ENCODE data around the gene GRID2.

GRID2 gene

DNA sequence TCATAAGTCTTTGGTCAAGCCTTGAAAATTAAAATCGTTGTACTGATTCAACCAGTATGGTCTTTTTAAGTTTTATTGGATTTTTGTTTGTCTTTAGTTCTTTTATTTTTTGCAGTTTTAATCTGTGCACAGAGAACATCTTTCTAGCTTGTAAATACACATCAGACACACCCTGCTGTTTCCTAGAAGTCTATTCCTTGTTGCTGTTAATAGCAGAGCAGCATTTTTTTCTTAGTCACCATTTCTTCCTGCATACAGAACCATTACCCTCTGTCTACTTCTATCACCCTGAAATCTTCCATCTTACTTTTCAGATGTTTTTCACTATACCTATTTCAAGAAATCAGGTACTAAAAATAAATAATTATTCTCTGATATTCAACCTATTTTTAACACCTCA is 375.4 kb downstream of the GRID2 start:
- no peak for DNase-seq (ENCODE audit: low read depth, low spot score)

DNA sequence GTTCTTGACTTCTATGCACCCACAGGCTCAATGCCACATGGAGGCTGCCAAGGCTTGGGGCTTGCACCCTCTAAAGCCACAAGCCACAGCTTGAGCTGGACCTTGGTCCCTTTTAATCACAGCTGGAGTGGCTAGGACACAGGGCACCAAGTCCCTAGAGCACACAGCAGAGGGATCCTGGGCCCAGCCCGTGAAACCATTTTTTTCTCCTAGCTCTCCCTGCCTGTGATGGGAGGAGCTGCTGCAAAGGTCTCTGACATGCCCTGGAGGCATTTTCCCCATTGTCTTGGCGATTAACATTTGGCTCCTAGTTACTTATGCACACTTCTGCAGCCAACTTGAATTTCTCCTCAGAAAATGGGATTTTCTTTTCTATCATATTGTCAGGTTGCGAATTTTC is 410.9 kb downstream of the GRID2 start:
- DNase-seq (ENCODE audit: low read depth, low spot score) = peak; percentile 11

GRCh38 chr4:92733231-92733630 is 429.5 kb downstream of the GRID2 start:
- DNase-seq (ENCODE audit: low read depth, low spot score) = no peak

- no peak for DNase-seq (ENCODE audit: low read depth, low spot score)
Measured at GRCh38 chr4:92735025-92735665, 431.4 kb downstream of the GRID2 start.

DNA sequence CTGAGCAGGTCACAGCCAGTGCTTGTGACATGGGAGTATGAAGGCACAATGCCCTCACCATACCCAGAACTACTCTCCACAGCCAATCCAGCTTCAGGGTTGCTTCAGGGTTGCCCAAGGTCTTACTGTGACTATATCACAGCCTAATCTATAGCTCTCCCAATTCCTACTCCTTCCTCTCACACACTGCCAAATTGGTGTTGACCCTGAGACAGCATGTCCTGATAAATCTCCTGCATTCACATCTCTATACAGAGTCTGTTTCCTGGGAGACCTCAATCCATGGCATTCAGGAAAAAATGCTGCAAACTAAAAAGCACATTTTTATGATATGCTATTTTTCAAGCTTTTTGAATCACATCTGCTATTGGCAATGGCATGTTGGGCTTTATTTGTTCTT is 456.7 kb downstream of the GRID2 start:
- DNase-seq (ENCODE audit: low read depth, low spot score) = no peak

- DNase-seq (ENCODE audit: low read depth, low spot score) = no peak
Measured at GRCh38 chr4:92776080-92776479, 472.3 kb downstream of the GRID2 start.

DNA sequence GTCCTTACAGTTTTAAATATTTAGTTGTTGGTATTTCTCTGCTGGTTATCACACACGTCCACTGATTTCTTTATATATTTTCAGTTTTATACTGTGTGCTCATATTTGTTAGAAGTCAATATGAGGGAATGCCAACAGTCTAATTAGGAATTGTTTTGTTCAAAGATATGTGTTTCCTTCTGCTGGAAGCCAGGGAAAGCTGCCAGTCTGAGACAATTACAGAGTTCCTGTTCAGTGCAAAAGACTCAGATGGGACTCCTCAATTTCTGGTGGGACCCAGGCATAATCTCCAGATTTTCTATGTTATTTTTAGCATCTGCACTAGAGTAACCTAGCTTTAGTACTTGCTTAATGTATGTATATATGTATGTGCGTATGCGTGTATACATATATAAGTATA is 486.0 kb downstream of the GRID2 start:
- no peak for DNase-seq (ENCODE audit: low read depth, low spot score)

- no peak for DNase-seq (ENCODE audit: low read depth, low spot score)
Measured at GRCh38 chr4:92791871-92792440, 488.2 kb downstream of the GRID2 start.

GRCh38 chr4:92809381-92809780 is 505.6 kb downstream of the GRID2 start:
- no peak for DNase-seq (ENCODE audit: low read depth, low spot score)

GRCh38 chr4:92812652-92813051 is 508.9 kb downstream of the GRID2 start:
- no peak for DNase-seq (ENCODE audit: low read depth, low spot score)

DNA sequence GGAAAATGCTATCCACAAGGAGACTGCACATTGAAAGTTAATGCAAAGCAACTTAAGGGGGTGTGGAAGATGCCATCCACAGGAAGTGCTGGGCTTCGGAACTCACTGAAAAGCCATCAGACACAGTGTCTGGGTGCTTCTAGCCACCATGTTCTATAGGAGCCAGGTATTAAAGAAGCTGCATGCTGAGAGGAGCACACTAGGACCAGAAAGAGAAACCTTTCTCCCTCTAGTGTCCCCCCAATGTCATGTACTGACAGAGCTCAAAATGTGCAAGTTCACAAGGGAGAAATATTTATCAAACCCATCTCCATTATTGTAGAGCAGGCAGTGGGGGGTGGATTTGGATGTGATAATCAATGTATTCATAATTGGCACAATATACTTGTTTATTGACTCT is 510.9 kb downstream of the GRID2 start:
- no peak for DNase-seq (ENCODE audit: low read depth, low spot score)

DNA sequence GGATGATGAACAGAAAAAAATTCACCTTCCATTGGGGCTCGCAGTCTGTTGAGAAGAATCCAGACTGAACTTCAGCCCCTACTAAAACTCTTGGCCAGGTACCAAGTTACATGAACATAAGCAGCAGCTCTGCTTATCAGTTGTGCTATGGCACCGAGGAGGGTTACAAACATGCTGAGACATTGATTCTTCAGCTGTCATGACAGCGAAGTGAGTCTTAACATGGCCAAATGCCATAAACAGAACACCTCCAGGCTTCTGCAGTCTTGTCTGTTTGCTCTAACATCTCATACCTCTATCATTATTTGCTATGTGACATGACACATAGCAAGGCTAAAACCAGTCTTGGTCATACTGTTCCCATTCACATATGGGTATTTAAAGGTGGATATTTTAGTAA is 521.5 kb downstream of the GRID2 start:
- no peak for DNase-seq (ENCODE audit: low read depth, low spot score)

DNA sequence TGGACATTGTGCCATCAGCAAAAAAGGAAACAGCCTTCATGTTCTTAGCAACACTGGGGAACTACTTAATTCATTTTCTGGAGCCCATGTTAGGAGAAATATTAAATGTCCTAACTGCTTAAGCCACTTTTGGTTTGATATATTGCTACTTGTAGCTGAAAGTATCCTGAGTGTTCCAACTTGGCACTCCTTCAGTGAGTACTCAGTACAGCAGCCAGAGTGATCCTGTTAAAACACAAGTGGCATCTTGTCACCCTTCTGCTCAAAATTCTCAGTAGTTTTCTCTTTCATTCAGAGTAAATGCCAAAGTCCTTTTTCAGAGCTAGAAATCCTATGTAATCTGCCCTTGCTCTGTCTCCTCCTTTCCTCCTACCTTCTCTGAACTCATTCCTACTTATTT is 522.0 kb downstream of the GRID2 start:
- DNase-seq (ENCODE audit: low read depth, low spot score) = no peak

- no peak for DNase-seq (ENCODE audit: low read depth, low spot score)
Measured at GRCh38 chr4:92830771-92831170, 527.0 kb downstream of the GRID2 start.

DNA sequence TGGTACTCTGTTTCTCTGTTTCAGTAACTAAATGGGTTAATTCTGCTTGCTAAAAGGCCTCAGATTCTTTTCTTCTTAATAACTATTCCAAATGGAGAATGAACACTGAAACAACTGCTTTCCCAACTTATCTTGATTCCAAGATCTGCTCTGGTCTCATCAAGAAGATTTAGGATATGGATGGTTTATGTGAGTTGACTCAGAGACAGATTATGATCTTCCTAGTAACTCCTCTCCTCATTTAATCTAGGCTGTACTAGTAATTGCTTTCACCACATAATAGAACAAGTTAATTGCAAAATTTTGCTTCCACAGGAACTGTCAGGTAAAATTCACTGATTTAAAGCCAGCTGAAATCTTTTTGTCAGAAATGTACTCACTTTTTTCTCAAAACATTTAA is 537.1 kb downstream of the GRID2 start:
- no peak for DNase-seq (ENCODE audit: low read depth, low spot score)

GRCh38 chr4:92843784-92844183 is 540.0 kb downstream of the GRID2 start:
- DNase-seq (ENCODE audit: low read depth, low spot score) = no peak

DNA sequence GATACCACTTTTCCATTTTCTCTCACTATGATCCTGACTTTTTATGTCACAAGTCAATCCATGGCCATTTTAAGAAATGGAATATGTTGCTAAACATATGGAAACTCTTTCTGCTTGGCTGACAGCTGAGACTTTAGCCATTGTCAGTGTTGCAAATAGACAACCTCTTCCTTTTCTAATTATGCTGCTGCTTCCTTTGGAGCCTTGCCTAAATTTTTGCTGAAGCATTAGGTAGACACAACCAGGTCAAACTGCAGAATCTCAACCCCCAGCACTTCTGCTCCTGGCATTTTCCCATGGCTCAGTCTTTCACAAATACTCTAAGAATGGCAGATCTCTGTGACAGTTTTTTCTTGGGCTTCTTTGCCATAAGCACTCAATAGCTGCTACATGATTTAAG is 543.3 kb downstream of the GRID2 start:
- no peak for DNase-seq (ENCODE audit: low read depth, low spot score)

DNA sequence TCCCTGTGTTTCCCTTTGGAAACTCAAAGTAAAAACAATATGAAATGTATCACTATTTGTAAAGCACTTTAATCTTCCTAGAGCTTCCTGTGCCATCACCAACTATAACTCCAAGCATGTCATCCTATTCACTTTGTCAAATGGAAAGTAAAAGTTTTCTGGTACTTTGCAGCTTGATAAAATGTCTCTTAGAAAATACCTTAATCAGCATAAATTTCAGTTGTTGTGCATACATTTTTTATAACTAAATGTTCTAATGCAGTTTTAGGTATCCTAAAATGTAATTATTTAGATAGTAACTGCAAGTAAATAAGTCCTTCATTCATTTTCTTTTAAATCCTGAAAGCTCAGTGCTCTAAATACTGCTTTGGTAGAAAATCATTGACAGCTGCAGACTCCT is 558.7 kb downstream of the GRID2 start:
- no peak for DNase-seq (ENCODE audit: low read depth, low spot score)

DNA sequence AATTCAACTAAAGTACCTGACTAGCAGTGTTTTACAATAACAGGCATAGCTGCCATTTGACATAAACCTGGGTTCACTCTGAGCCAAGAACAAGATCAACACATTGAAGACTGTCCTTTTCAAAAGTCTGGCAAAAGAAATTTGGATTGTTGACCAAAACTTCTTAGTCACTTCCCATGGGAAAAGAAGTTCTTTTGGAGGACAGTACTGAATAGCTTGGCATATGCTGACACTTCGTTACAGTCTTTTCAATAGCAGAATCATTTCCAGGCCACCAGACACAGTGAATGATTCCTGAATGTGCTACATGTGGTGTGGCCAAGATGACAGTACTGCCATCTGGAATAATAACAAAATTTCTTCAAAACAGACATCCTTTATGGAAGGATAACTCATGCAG is 560.3 kb downstream of the GRID2 start:
- no peak for DNase-seq (ENCODE audit: low read depth, low spot score)

DNA sequence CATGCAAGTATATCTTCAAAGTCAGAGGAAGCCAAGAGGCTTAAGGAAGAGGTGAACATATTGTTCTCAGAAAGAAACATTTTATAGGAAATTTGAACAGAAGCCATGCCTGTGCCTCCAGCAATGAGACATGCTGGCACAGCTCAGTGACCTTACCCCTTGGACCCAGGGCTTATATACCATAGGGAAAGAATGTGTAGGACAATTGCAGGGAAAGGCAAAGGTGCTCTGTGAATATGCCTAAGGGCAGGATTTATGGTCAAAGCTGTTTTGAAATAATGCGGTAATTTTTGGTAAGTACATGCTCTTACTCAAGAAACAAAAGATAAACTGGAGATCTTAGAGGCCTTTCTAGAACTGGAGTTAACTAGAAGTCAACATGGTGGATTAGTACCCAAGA is 568.8 kb downstream of the GRID2 start:
- DNase-seq (ENCODE audit: low read depth, low spot score) = no peak

DNA sequence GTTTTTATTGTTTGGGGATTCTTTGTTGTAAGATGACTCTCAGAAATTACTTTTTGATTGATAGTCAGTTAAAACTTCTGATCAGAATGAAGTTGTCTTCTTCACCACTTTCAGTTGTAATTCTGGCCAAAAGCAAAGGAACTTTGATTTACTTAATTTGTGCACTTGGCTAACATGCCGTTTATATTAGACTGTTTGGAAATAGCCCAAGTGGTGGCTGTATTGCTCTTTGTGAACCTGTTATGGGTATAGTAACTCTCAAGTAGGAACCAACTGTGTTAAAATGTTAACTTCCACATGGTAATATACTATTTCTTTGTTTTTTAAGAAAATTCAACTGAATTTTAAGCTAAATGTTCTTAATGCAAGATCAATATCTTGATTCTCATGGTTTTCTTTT is 581.9 kb downstream of the GRID2 start:
- no peak for DNase-seq (ENCODE audit: low read depth, low spot score)

DNA sequence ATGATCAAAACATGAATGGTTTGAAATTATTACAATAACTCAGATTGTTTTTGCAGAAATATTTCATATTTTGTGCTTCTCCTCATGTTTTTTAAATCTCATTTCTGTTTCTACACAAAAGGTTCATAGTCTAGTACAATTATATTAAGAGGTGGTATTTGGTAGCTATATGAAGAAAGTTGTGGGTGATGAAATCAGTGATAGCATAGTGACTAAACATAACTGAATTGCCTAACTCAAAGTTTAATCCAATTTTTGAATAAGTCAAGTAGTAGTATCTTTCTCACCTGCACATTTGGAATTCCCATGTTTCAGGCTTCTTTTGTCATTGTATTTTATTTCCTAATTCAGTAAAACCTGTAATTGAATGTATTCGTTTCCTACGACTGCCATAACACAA is 648.7 kb downstream of the GRID2 start:
- DNase-seq (ENCODE audit: low read depth, low spot score) = no peak

DNA sequence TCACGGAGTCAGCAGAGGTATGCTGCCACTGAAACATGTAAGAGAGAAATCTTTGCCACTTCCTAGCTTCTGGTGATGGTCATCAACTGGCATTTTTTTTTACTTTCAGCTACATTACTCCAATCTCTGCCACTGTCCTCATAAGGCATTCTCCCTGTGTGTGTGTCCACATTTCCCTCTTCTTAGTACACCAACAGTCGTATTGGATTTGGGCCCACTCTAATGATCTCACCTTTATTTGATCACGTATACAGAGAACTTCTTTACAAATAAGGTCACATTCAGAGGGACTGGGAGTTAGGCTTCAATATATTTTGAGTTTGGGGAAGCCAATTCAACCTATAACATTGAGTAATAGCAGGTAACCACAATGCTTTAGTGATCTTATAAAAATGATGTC is 649.1 kb downstream of the GRID2 start:
- no peak for DNase-seq (ENCODE audit: low read depth, low spot score)

GRCh38 chr4:92953462-92953861 is 649.7 kb downstream of the GRID2 start:
- DNase-seq (ENCODE audit: low read depth, low spot score) = no peak

Measured in ELF-1 (cell line).